ENCODE measurements around the gene VIPR2. TPM values are rescaled to one million over a fixed set of nuclear protein-coding genes. Genes with fewer than 3 reads are reported as not detected.

Gene VIPR2
- total and polyA plus RNA-seq, 2 donors from 2014 or later: 0.91 to 1.3 TPM

DNA sequence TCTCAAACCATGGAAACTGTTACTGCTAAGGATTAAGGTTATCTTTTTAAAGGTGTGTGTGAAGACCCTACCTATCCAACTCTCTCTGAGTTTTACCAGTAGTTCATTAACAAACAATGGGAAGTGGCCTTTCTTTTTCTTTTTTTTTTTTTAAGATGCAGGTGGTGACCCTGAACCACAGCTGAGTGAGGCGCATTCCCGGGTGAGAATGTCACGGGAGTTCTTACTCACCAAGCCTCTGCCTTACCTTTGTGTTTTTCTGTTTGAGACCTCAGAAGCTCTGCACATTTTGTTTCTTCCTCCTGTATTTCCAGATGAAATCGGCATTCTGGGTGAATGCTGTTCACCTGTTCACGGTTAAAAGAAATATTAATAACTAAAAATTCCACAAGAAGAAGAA, 2.5 kb downstream of the VIPR2 start:
- intact Hi-C loops (cut with DNase I): no loop called here
- Histone ChIP-seq H3K9me3 (ENCODE audit: control insufficient read depth in 2 of 3, insufficient read depth in 1 of 3, low read length in 3 of 3) (peaks cover 0 to 2% (median 0%) of the 10 kb centered on the region in 3 donors), H3K36me3 (ENCODE audit: control insufficient read depth in 2 of 3, insufficient read depth in 3 of 3, low read length in 3 of 3) (no peaks in the 10 kb centered on the region), H3K27me3 (ENCODE audit: control insufficient read depth, insufficient read depth, low read length) (peaks cover 10% of the 10 kb centered on the region), H3K27ac (ENCODE audit: low read depth in 2 of 2, low read length in 2 of 2) (no peak overlapping the region), H3K4me3 (ENCODE audit: low read length in 3 of 3) (no peak overlapping the region), H3K9ac (ENCODE audit: low read length in 3 of 3) (no peak overlapping the region), H3K4me1 (ENCODE audit: control insufficient read depth in 2 of 3, insufficient read depth in 2 of 3, low read depth in 1 of 3, low read length in 3 of 3) (peaks cover 0 to 4% (median 0%) of the 10 kb centered on the region in 3 donors)
- FAIRE-seq: no peak
- DNase-seq: no peak
- no peak for TF ChIP-seq CTCF (IDR thresholded peaks at IDR 0.05; ENCODE audit: borderline replicate concordance, extremely low read depth, insufficient read depth)

GRCh38 chr7:159141660-159142059, 3.0 kb downstream of the VIPR2 start:
- no peaks in the 10 kb centered on the region for H3K36me3 ChIP-seq (ENCODE audit: control insufficient read depth in 2 of 3, insufficient read depth in 3 of 3, low read length in 3 of 3)
- H3K27me3 ChIP-seq (ENCODE audit: control insufficient read depth, insufficient read depth, low read length): peaks cover 10% of the 10 kb centered on the region
- no peak for TF ChIP-seq CTCF (IDR thresholded peaks at IDR 0.05; ENCODE audit: borderline replicate concordance, extremely low read depth, insufficient read depth)
- H3K9ac ChIP-seq (ENCODE audit: low read length in 3 of 3): no peak overlapping the region
- peaks cover 0 to 4% (median 0%) of the 10 kb centered on the region in 3 donors for H3K4me1 ChIP-seq (ENCODE audit: control insufficient read depth in 2 of 3, insufficient read depth in 2 of 3, low read depth in 1 of 3, low read length in 3 of 3)
- peaks cover 0 to 2% (median 0%) of the 10 kb centered on the region in 3 donors for H3K9me3 ChIP-seq (ENCODE audit: control insufficient read depth in 2 of 3, insufficient read depth in 1 of 3, low read length in 3 of 3)
- no peak overlapping the region for H3K27ac ChIP-seq (ENCODE audit: low read depth in 2 of 2, low read length in 2 of 2)
- DNase-seq: peak in 1 of 5 donors; percentile 65
- H3K4me3 ChIP-seq (ENCODE audit: low read length in 3 of 3): no peak overlapping the region
- intact Hi-C loops (cut with DNase I): no loop called here
- FAIRE-seq: no peak

DNA sequence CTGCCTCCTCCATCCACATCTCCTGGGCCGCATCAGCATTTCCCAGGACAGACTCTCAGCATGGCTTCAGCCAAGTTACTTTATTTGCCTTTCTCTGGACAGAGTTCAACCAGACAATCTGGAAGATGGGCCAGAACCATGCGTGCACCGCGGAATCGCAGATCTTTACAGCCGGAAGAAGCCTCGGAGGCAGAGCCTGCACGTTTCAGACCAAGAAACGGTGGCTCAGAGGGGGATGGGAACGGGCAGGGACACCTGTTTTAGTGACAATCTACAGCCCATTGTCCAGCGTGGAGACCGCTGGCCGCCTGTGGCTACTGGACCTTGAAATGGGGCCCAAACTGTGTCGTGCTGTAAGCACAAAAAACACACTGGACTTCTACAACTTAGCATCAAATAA, 3.5 kb downstream of the VIPR2 start:
- peaks cover 10% of the 10 kb centered on the region for H3K27me3 ChIP-seq (ENCODE audit: control insufficient read depth, insufficient read depth, low read length)
- DNase-seq: no peak
- intact Hi-C loops (cut with DNase I): no loop called here

More for the DNA sequence above, 3.5 kb downstream of the VIPR2 start:
- Histone ChIP-seq H3K27ac (ENCODE audit: low read depth in 2 of 2, low read length in 2 of 2) (no peak overlapping the region), H3K4me3 (ENCODE audit: low read length in 3 of 3) (no peak overlapping the region), H3K36me3 (ENCODE audit: control insufficient read depth in 2 of 3, insufficient read depth in 3 of 3, low read length in 3 of 3) (no peaks in the 10 kb centered on the region), H3K9ac (ENCODE audit: low read length in 3 of 3) (no peak overlapping the region), H3K4me1 (ENCODE audit: control insufficient read depth in 2 of 3, insufficient read depth in 2 of 3, low read depth in 1 of 3, low read length in 3 of 3) (peaks cover 0 to 3% (median 0%) of the 10 kb centered on the region in 3 donors), H3K9me3 (ENCODE audit: control insufficient read depth in 2 of 3, insufficient read depth in 1 of 3, low read length in 3 of 3) (peaks cover 0 to 2% (median 0%) of the 10 kb centered on the region in 3 donors)
- no peak for FAIRE-seq
- no peak for TF ChIP-seq CTCF (IDR thresholded peaks at IDR 0.05; ENCODE audit: borderline replicate concordance, extremely low read depth, insufficient read depth)

Data from kidney (tissue), 14 donors.